Stimulated activated CD8-positive, alpha-beta memory T cell treated with anti-CD3 and anti-CD28 coated beads, Interleukin-7, amount 100 ng/mL, for 1 hour (primary cell): ENCODE results near the gene CENPB.
A peak's percentile ranks its signal among the peaks of the same experiment; 100 is the strongest.

Source experiments
- DNase-seq, 2 donors: peaks; one replicate each; pipeline ENCODE4 v3.0.0-alpha.2; 2020; ENCODE audit warnings: low read depth in 2 of 2

The CENPB gene

GRCh38 chr20:3749087-3749688 is 37.4 kb downstream of the CENPB start:
- DNase-seq: no peak

- no peak for DNase-seq
Observed at GRCh38 chr20:3748073-3748472, 38.5 kb downstream of the CENPB start.

- DNase-seq: no peak
Observed at GRCh38 chr20:3747471-3747870, 39.1 kb downstream of the CENPB start.

- no peak for DNase-seq
Observed at GRCh38 chr20:3745686-3746173, 40.8 kb downstream of the CENPB start.

- peak; percentile 8 to 34 for DNase-seq
Observed at GRCh38 chr20:3744806-3745685, 41.5 kb downstream of the CENPB start.

GRCh38 chr20:3744037-3744436 is 42.5 kb downstream of the CENPB start:
- no peak for DNase-seq

- no peak for DNase-seq
Observed at GRCh38 chr20:3743251-3743650, 43.3 kb downstream of the CENPB start.

GRCh38 chr20:3741836-3742458 is 44.6 kb downstream of the CENPB start:
- DNase-seq: no peak

GRCh38 chr20:3740615-3741301 is 45.8 kb downstream of the CENPB start:
- no peak for DNase-seq

GRCh38 chr20:3739926-3740451 is 46.6 kb downstream of the CENPB start:
- DNase-seq: no peak

- no peak for DNase-seq
Observed at GRCh38 chr20:3739054-3739925, 47.2 kb downstream of the CENPB start.

- DNase-seq: no peak
Observed at GRCh38 chr20:3738111-3739053, 48.2 kb downstream of the CENPB start.

- DNase-seq: no peak
Observed at GRCh38 chr20:3735768-3736167, 50.8 kb downstream of the CENPB start.

GRCh38 chr20:3734111-3734843 is 52.3 kb downstream of the CENPB start:
- no peak for DNase-seq
